K562 (cell line): ENCODE results near the gene ASB10. TPM values are rescaled to one million over a fixed set of nuclear protein-coding genes. Genes with fewer than 3 reads are reported as not detected.
A peak's percentile ranks its signal among the peaks of the same experiment; 100 is the strongest.

Experiments used
- ATAC-seq: fragments of 200-7000 bp; cut with Tn5 transposase; 3 replicates; pipeline ENCODE4 v1.9.1; 2020; ENCODE audit warnings: moderate library complexity
- BruUV-seq: library from RNA; stranded (reverse); fragments of 400-500 nt; replicated peaks from 2 replicates; lab custom pipeline; 2021; lab: Mats Ljungman, UMichigan
- CTCF ChIA-PET: fragments of 300-600 bp; formaldehyde crosslinking; extraction: SDS; loops from one replicate; lab custom pipeline; 2021; ENCODE audit warnings: low intra/inter-chr PET ratio; lab: Yijun Ruan, JAX
- POLR2A ChIA-PET: fragments of 300-600, 350-650 bp; sonication (Branson Sonifier 250); formaldehyde crosslinking; extraction: SDS; loops from one replicate; lab custom pipeline; 2021; ENCODE audit warnings: antibody characterized with exemption, inconsistent platforms; lab: Yijun Ruan, JAX
- DNase-seq, 4 experiments: peaks; one replicate each; pipeline versions ENCODE4 v3.0.0 to v3.0.0-alpha.2; 2011 to 2018; ENCODE audit warnings: low spot score in 3 of 4, mixed read lengths in 3 of 4; ENCODE audit errors: extremely low read depth in 1 of 4
- FAIRE-seq: peaks from 2 replicates; lab custom pipeline; 2011; peaks lifted over from hg19 to GRCh38; lab: Jason Lieb, UNC
- H2AFZ ChIP-seq: 2 replicates; pipeline ENCODE4 v1.6.0; 2011; ENCODE audit warnings: low read depth, low read length, control low read depth, inconsistent platforms
- H3K27ac ChIP-seq: fragments of 200-600 bp; 3 replicates; pipeline ENCODE4 v1.8.0; 2011; ENCODE audit warnings: low read depth, mild to moderate bottlenecking, control low read depth, inconsistent platforms, low read length, moderate library complexity, mixed read lengths; ENCODE audit errors: extremely low read depth
- H3K27me3 ChIP-seq, 2 experiments: fragments of 300-600 bp in 1 of 2; 2 replicates in 1 of 2; 3 replicates in 1 of 2; pipeline versions ENCODE4 v1.6.0 to v1.8.0; 2011; ENCODE audit warnings: inconsistent platforms in 2 of 2, low read length in 2 of 2, mild to moderate bottlenecking in 1 of 2, mixed read lengths in 1 of 2, moderate library complexity in 1 of 2; ENCODE audit not compliant: control insufficient read depth in 2 of 2, insufficient read depth in 2 of 2
- H3K36me3 ChIP-seq: fragments of 300-600 bp; 3 replicates; pipeline ENCODE4 v1.8.0; 2011; ENCODE audit warnings: mild to moderate bottlenecking, low read length, inconsistent platforms; ENCODE audit not compliant: control insufficient read depth, insufficient read depth
- H3K4me1 ChIP-seq, 2 experiments: fragments of 200-600 bp in 1 of 2; replicated peaks in 1 of 2; 2 replicates in 1 of 2; 3 replicates in 1 of 2; pipeline versions ENCODE4 v1.5.1 to v1.8.0; 2011; ENCODE audit warnings: inconsistent platforms in 2 of 2, low read length in 2 of 2, mild to moderate bottlenecking in 1 of 2, mixed read lengths in 1 of 2, moderate library complexity in 1 of 2; ENCODE audit not compliant: control insufficient read depth in 2 of 2, insufficient read depth in 2 of 2
- H3K4me2 ChIP-seq: 2 replicates; pipeline ENCODE4 v1.6.1; 2011; ENCODE audit warnings: low read length, control low read depth, inconsistent platforms, mixed read lengths; ENCODE audit not compliant: insufficient read depth
- H3K4me3 ChIP-seq: fragments of 200-600 bp; sonication (generic), shearing (Covaris generic); 2 replicates; pipeline ENCODE4 v1.5.1; 2016; ENCODE audit warnings: control low read depth, inconsistent platforms
- H3K79me2 ChIP-seq: fragments of 200-600 bp; 3 replicates; pipeline ENCODE4 v1.8.0; 2011; ENCODE audit warnings: low read length, inconsistent platforms; ENCODE audit not compliant: control insufficient read depth, insufficient read depth
- H3K9ac ChIP-seq, 2 experiments: 2 replicates each; pipeline versions ENCODE4 v1.6.0 to v1.6.1; 2011; ENCODE audit warnings: low read depth in 2 of 2, low read length in 2 of 2, control low read depth in 1 of 2, inconsistent platforms in 1 of 2, mild to moderate bottlenecking in 1 of 2, mixed read lengths in 1 of 2; ENCODE audit not compliant: insufficient read depth in 1 of 2
- H3K9me1 ChIP-seq: one replicate; pipeline ENCODE4 v1.6.0; 2011; ENCODE audit warnings: inconsistent platforms, mild to moderate bottlenecking, low read length, moderate library complexity; ENCODE audit not compliant: control insufficient read depth, insufficient read depth
- H3K9me3 ChIP-seq: replicated peaks from 2 replicates; pipeline ENCODE4 v1.5.1; 2011; ENCODE audit warnings: low read depth, low read length, inconsistent platforms; ENCODE audit not compliant: control insufficient read depth, insufficient read depth
- H4K20me1 ChIP-seq: replicated peaks from 2 replicates; pipeline ENCODE4 v1.6.1; 2011; ENCODE audit warnings: low read length, inconsistent platforms, mixed read lengths; ENCODE audit not compliant: control insufficient read depth, insufficient read depth
- CREB1 ChIP-seq, 2 experiments: sonication (generic) in 1 of 2; formaldehyde crosslinking in 1 of 2; IDR thresholded peaks; 2 replicates each; pipeline versions ENCODE4 v1.6.1 to v1.8.0; 2012 to 2022; ENCODE audit warnings: inconsistent platforms in 1 of 2, mild to moderate bottlenecking in 1 of 2, missing genetic modification reagents in 1 of 2, moderate library complexity in 1 of 2
- OTX1 ChIP-seq: fragments of 450-650 bp; formaldehyde crosslinking; IDR thresholded peaks from 2 replicates; pipeline ENCODE4 v1.4.0; 2022; ENCODE audit warnings: mild to moderate bottlenecking
- PBX2 ChIP-seq, 2 experiments: IDR thresholded peaks in 1 of 2; conservative IDR thresholded peaks in 1 of 2; 2 replicates each; pipeline ENCODE4 v1.6.1; 2016; ENCODE audit warnings: low read depth in 2 of 2, mild to moderate bottlenecking in 1 of 2, missing compliant biosample characterization in 1 of 2, missing genetic modification characterization in 1 of 2, moderate library complexity in 1 of 2
- POLR2G ChIP-seq: fragments of 200-400 bp; formaldehyde crosslinking; IDR thresholded peaks from 2 replicates; pipeline ENCODE4 v1.6.1; 2017; ENCODE audit warnings: low read depth, mild to moderate bottlenecking, antibody characterized with exemption, low read length, moderate library complexity
- RBM22 ChIP-seq: fragments of 200-400 bp; formaldehyde crosslinking; IDR thresholded peaks from 2 replicates; pipeline ENCODE4 v1.6.1; 2018; ENCODE audit warnings: low read length, low read depth; ENCODE audit not compliant: poor library complexity, severe bottlenecking
- SMARCB1 ChIP-seq: IDR thresholded peaks from 2 replicates; pipeline ENCODE4 v1.6.1; 2011; ENCODE audit warnings: improper control_type of control experiment, low read depth; ENCODE audit not compliant: insufficient read length
- SMC3 ChIP-seq: conservative IDR thresholded peaks from 2 replicates; pipeline ENCODE4 v1.6.1; 2011; ENCODE audit warnings: low read depth, low read length, improper control_type of control experiment; ENCODE audit not compliant: insufficient read depth
- STAT5A ChIP-seq: IDR thresholded peaks from 2 replicates; pipeline ENCODE4 v1.6.1; 2012; ENCODE audit warnings: low read length, inconsistent platforms, borderline replicate concordance
- TFAP4 ChIP-seq: sonication (generic); formaldehyde crosslinking; IDR thresholded peaks from 2 replicates; pipeline ENCODE4 v1.8.0; 2022; ENCODE audit warnings: missing genetic modification reagents, mild to moderate bottlenecking, moderate library complexity, borderline replicate concordance
- ZNF175 ChIP-seq: fragments of 200-800 bp; sonication (Bioruptor generic); IDR thresholded peaks from 2 replicates; pipeline ENCODE4 v1.6.1; 2016; ENCODE audit warnings: low read depth, mild to moderate bottlenecking, missing genetic modification characterization, missing compliant biosample characterization
- ZNF830 ChIP-seq: fragments of 250-450 bp; sonication (Bioruptor Pico); IDR thresholded peaks from 2 replicates; pipeline ENCODE4 v1.5.0; 2021; ENCODE audit warnings: mild to moderate bottlenecking
- WGBS: fragments of 100-300 bp; shearing (Covaris generic); methylation state at CpG from one replicate; pipeline ENCODE4 v1.1.6; 2016; ENCODE audit warnings: low coverage, mixed read lengths; ENCODE audit not compliant: insufficient coverage; ENCODE audit errors: missing lambda C conversion rate; 5-methylcytosine and 5-hydroxymethylcytosine counted together
- in situ Hi-C: fragments of 300-500 bp; cut with MboI; formaldehyde crosslinking; loops from 4 replicates; pipeline ENCODE4 v1.15.0; 2018; ENCODE audit warnings: inconsistent platforms, mixed read lengths
- intact Hi-C: fragments of 100-400 bp; cut with micrococcal nuclease; formaldehyde crosslinking; loops from 2 replicates; pipeline ENCODE4 v1.14.2; 2022
- polyA plus RNA-seq, 8 experiments: library from polyadenylated mRNA; depleted of rRNA in 4 of 8; stranded (reverse) in 5 of 8; unstranded in 3 of 8; fragments of >200 nt; fragmentation: Nextera tagmentation in 2 of 8; fragmentation: Illumina TruSeq in 1 of 8; extraction: Ambion mirVana in 2 of 8; extraction: Trizol in 1 of 8; gene quantifications; 2 replicates each; pipeline versions ENCODE4 v1.2.1 to v1.2.3, GENCODE V29; 2011 to 2014; ENCODE audit warnings: inconsistent platforms in 1 of 8, missing spikeins in 1 of 8
- total RNA-seq, 7 experiments: library from RNA; depleted of rRNA in 6 of 7; stranded (reverse); fragments of >200 nt in 6 of 7; fragmentation: Illumina TruSeq in 2 of 7; extraction: Trizol in 2 of 7; gene quantifications; 2 replicates each; pipeline versions ENCODE4 v1.2.1 to v1.2.3, GENCODE V29; 2011 to 2021; ENCODE audit warnings: low replicate concordance in 1 of 7

Gene ASB10
- total and polyA plus RNA-seq, 9 of the 15 experiments (the other 6 are each of a cell fraction or from before 2014, with no cell fraction given) = not detected

- TF ChIP-seq SMC3 (no peak), ZNF830 (CRISPR knock-in tag) (no peak), STAT5A (no peak), POLR2G (peak; percentile 54), ZNF175 (CRISPR knock-in tag) (no peak), CREB1 (IDR thresholded peaks at IDR 0.05) (no peak), CREB1 (CRISPR knock-in tag; IDR thresholded peaks at IDR 0.05) (no peak), PBX2 (CRISPR knock-in tag; IDR thresholded peaks at IDR 0.05; ENCODE audit: low read depth) (no peak), PBX2 (tag; conservative IDR thresholded peaks at IDR 0.05; ENCODE audit: low read depth) (no peak), OTX1 (CRISPR knock-in tag) (no peak), SMARCB1 (no peak), RBM22 (peak; percentile 41), TFAP4 (no peak)
- FAIRE-seq = no peak
- Histone ChIP-seq H3K27me3 (no peaks in the 10 kb centered on the region; a peak in 1 of 5 replicates), H4K20me1 (peaks cover 4% of the 10 kb centered on the region), H3K4me3 (no peak overlapping the region), H3K9me1 (peaks cover 2% of the 10 kb centered on the region), H3K4me1 (peaks cover 0 to 14% of the 10 kb centered on the region in 2 experiments; a peak in 1 of 5 replicates), H3K36me3 (peaks cover 99% of the 10 kb centered on the region), H3K9ac (peak overlapping the region in 1 of 2 experiments; percentile 15; a peak in 1 of 4 replicates), H3K79me2 (no peaks in the 10 kb centered on the region), H3K27ac (no peak overlapping the region), H2AFZ (no peak overlapping the region), H3K9me3 (no peaks in the 10 kb centered on the region), H3K4me2 (no peak overlapping the region)
- CTCF ChIA-PET = no interaction called here
- intact Hi-C loops (no loop called here), in situ Hi-C loops (no loop called here)
- WGBS = 93% methylated on average over 19 of the region's 19 CpGs
- no TSS peak for BruUV-seq
- DNase-seq = no peak
- ATAC-seq = no peak
- POLR2A ChIA-PET = interaction anchor here (0.6 to 1.4 kb wide), 2 partner anchors 8 to 16 kb away, joined by 3 read pairs; no protein-coding TSS in a partner anchor
These were observed 55.3 kb downstream of the ASB10 start for GRCh38 chr7:151131592-151132293.
